T-helper 17 cell (primary cell): Measurements from ENCODE around the gene MICALL2. TPM values are rescaled to one million over a fixed set of nuclear protein-coding genes. Genes with fewer than 3 reads are reported as not detected.

Source experiments
- ATAC-seq: fragments of 150-1000 bp; cut with Tn5 transposase; 2 replicates; pipeline ENCODE4 v1.10.0; 2021; ENCODE audit warnings: mild to moderate bottlenecking, moderate library complexity
- DNase-seq, 3 donors: peaks; one replicate each; pipeline versions ENCODE4 v3.0.0 to v3.0.0-alpha.2; 2020 to 2021
- H3K9me3 ChIP-seq: one replicate; pipeline ENCODE4 v1.7.0; 2013; ENCODE audit warnings: low read length, mild to moderate bottlenecking; ENCODE audit not compliant: control insufficient read depth, poor library complexity, severe bottlenecking
- H3K27ac Mint-ChIP-seq: one replicate; pipeline ENCODE4 v1.8.0; 2022; ENCODE audit warnings: mild to moderate bottlenecking, moderate library complexity, mixed read lengths
- H3K27me3 Mint-ChIP-seq: one replicate; pipeline ENCODE4 v1.8.0; 2022; ENCODE audit warnings: mixed read lengths
- H3K36me3 Mint-ChIP-seq: one replicate; pipeline ENCODE4 v1.8.0; 2022; ENCODE audit warnings: low read depth, mixed read lengths
- H3K4me1 Mint-ChIP-seq: one replicate; pipeline ENCODE4 v1.8.0; 2022; ENCODE audit warnings: mild to moderate bottlenecking, mixed read lengths
- H3K4me3 Mint-ChIP-seq: one replicate; pipeline ENCODE4 v1.8.0; 2022; ENCODE audit warnings: mild to moderate bottlenecking, moderate library complexity, mixed read lengths
- total RNA-seq, 4 donors: library from RNA in 2 of 4; stranded (reverse) in 2 of 4; gene quantifications; one replicate each; pipeline ENCODE4 v1.2.3 and lab custom pipeline; 2022 to 2026

Gene MICALL2
- total RNA-seq, 2 donors from 2014 or later = 3.2 to 3.4 TPM

- H3K36me3 Mint-ChIP-seq = peaks cover 2% of the 10 kb centered on the region
- no peak for DNase-seq
Measured at GRCh38 chr7:1486571-1486970, 27.3 kb upstream of the MICALL2 start.

GRCh38 chr7:1485156-1485555, 25.9 kb upstream of the MICALL2 start:
- Mint-ChIP-seq H3K4me1 (peaks cover 7% of the 10 kb centered on the region), H3K27ac (no peak overlapping the region), H3K4me3 (no peak overlapping the region), H3K27me3 (no peaks in the 10 kb centered on the region), H3K36me3 (peaks cover 2% of the 10 kb centered on the region)
- no peaks in the 10 kb centered on the region for H3K9me3 ChIP-seq
- DNase-seq (no peak), ATAC-seq (no peak)

More at GRCh38 chr7:1486571-1486970, 27.3 kb upstream of the MICALL2 start:
- no peak for ATAC-seq
- Mint-ChIP-seq H3K4me3 (no peak overlapping the region), H3K27me3 (no peaks in the 10 kb centered on the region), H3K4me1 (peaks cover 10% of the 10 kb centered on the region), H3K27ac (no peak overlapping the region)
- no peaks in the 10 kb centered on the region for H3K9me3 ChIP-seq

- H3K27ac Mint-ChIP-seq = no peak overlapping the region
- H3K4me3 Mint-ChIP-seq = no peak overlapping the region
- H3K4me1 Mint-ChIP-seq = peaks cover 7% of the 10 kb centered on the region
- H3K36me3 Mint-ChIP-seq = peaks cover 2% of the 10 kb centered on the region
- no peaks in the 10 kb centered on the region for H3K9me3 ChIP-seq
- DNase-seq (no peak), ATAC-seq (no peak)
- H3K27me3 Mint-ChIP-seq = no peaks in the 10 kb centered on the region
Measured at GRCh38 chr7:1484569-1484968, 25.3 kb upstream of the MICALL2 start.

- Mint-ChIP-seq H3K4me1 (peaks cover 5% of the 10 kb centered on the region), H3K27ac (no peak overlapping the region), H3K36me3 (no peaks in the 10 kb centered on the region), H3K27me3 (no peaks in the 10 kb centered on the region), H3K4me3 (no peak overlapping the region)
- no peaks in the 10 kb centered on the region for H3K9me3 ChIP-seq
- DNase-seq = no peak
- ATAC-seq = no peak
Measured at GRCh38 chr7:1483536-1484505, 24.6 kb upstream of the MICALL2 start.

GRCh38 chr7:1483079-1483478, 23.8 kb upstream of the MICALL2 start:
- no peaks in the 10 kb centered on the region for H3K9me3 ChIP-seq
- Mint-ChIP-seq H3K4me1 (peaks cover 3% of the 10 kb centered on the region), H3K36me3 (no peaks in the 10 kb centered on the region), H3K27ac (no peak overlapping the region), H3K27me3 (no peaks in the 10 kb centered on the region), H3K4me3 (no peak overlapping the region)
- DNase-seq (no peak), ATAC-seq (no peak)

- H3K4me3 Mint-ChIP-seq = no peak overlapping the region
- no peaks in the 10 kb centered on the region for H3K36me3 Mint-ChIP-seq
- ATAC-seq (no peak), DNase-seq (no peak)
- H3K9me3 ChIP-seq = no peaks in the 10 kb centered on the region
- H3K4me1 Mint-ChIP-seq = peaks cover 3% of the 10 kb centered on the region
- H3K27me3 Mint-ChIP-seq = no peaks in the 10 kb centered on the region
- H3K27ac Mint-ChIP-seq = no peak overlapping the region
Measured at GRCh38 chr7:1481300-1481699, 22.0 kb upstream of the MICALL2 start.

- no peaks in the 10 kb centered on the region for H3K9me3 ChIP-seq
- DNase-seq (no peak), ATAC-seq (no peak)
- peaks cover 3% of the 10 kb centered on the region for H3K4me1 Mint-ChIP-seq
- H3K4me3 Mint-ChIP-seq = no peak overlapping the region
- no peaks in the 10 kb centered on the region for H3K27me3 Mint-ChIP-seq
- no peaks in the 10 kb centered on the region for H3K36me3 Mint-ChIP-seq
- no peak overlapping the region for H3K27ac Mint-ChIP-seq
Measured at GRCh38 chr7:1480670-1481069, 21.4 kb upstream of the MICALL2 start.

GRCh38 chr7:1479287-1479686, 20.0 kb upstream of the MICALL2 start:
- no peaks in the 10 kb centered on the region for H3K36me3 Mint-ChIP-seq
- peaks cover 9% of the 10 kb centered on the region for H3K4me1 Mint-ChIP-seq
- H3K4me3 Mint-ChIP-seq = no peak overlapping the region
- H3K9me3 ChIP-seq = no peaks in the 10 kb centered on the region
- no peak for DNase-seq
- H3K27me3 Mint-ChIP-seq = no peaks in the 10 kb centered on the region
- no peak for ATAC-seq
- H3K27ac Mint-ChIP-seq = no peak overlapping the region

GRCh38 chr7:1478480-1478879, 19.2 kb upstream of the MICALL2 start:
- no peak for ATAC-seq
- Mint-ChIP-seq H3K4me1 (peaks cover 9% of the 10 kb centered on the region), H3K27me3 (no peaks in the 10 kb centered on the region), H3K4me3 (no peak overlapping the region), H3K27ac (no peak overlapping the region), H3K36me3 (no peaks in the 10 kb centered on the region)
- H3K9me3 ChIP-seq = no peaks in the 10 kb centered on the region
- DNase-seq = no peak

- ATAC-seq (no peak), DNase-seq (no peak)
- peaks cover 7% of the 10 kb centered on the region for H3K4me1 Mint-ChIP-seq
- no peak overlapping the region for H3K4me3 Mint-ChIP-seq
- H3K9me3 ChIP-seq = no peaks in the 10 kb centered on the region
- no peak overlapping the region for H3K27ac Mint-ChIP-seq
- no peaks in the 10 kb centered on the region for H3K27me3 Mint-ChIP-seq
- no peaks in the 10 kb centered on the region for H3K36me3 Mint-ChIP-seq
Measured at GRCh38 chr7:1476859-1477258, 17.6 kb upstream of the MICALL2 start.

GRCh38 chr7:1475991-1476390, 16.7 kb upstream of the MICALL2 start:
- Mint-ChIP-seq H3K27me3 (no peaks in the 10 kb centered on the region), H3K27ac (no peak overlapping the region), H3K36me3 (no peaks in the 10 kb centered on the region), H3K4me3 (no peak overlapping the region), H3K4me1 (peaks cover 7% of the 10 kb centered on the region)
- no peak for ATAC-seq
- DNase-seq = no peak
- no peaks in the 10 kb centered on the region for H3K9me3 ChIP-seq

- peaks cover 7% of the 10 kb centered on the region for H3K4me1 Mint-ChIP-seq
- no peaks in the 10 kb centered on the region for H3K9me3 ChIP-seq
- ATAC-seq (no peak), DNase-seq (no peak)
- peak overlapping the region; percentile 24 for H3K27ac Mint-ChIP-seq
- no peak overlapping the region for H3K4me3 Mint-ChIP-seq
- H3K27me3 Mint-ChIP-seq = no peaks in the 10 kb centered on the region
- H3K36me3 Mint-ChIP-seq = no peaks in the 10 kb centered on the region
Measured at GRCh38 chr7:1475393-1475792, 16.1 kb upstream of the MICALL2 start.

- no peaks in the 10 kb centered on the region for H3K9me3 ChIP-seq
- no peaks in the 10 kb centered on the region for H3K36me3 Mint-ChIP-seq
- ATAC-seq = no peak
- H3K4me1 Mint-ChIP-seq = peaks cover 7% of the 10 kb centered on the region
- H3K27me3 Mint-ChIP-seq = no peaks in the 10 kb centered on the region
- no peak for DNase-seq
- H3K4me3 Mint-ChIP-seq = no peak overlapping the region
- H3K27ac Mint-ChIP-seq = peak overlapping the region; percentile 24
Measured at GRCh38 chr7:1474736-1475135, 15.5 kb upstream of the MICALL2 start.
